Tibial nerve (tissue), 4 donors: Measurements from ENCODE around the gene PLEKHF1.

ENCODE experiments used
- CTCF ChIP-seq, 5 experiments: fragments of 200-600 bp in 3 of 5; fragments of 450-650 bp in 2 of 5; sonication (generic) in 3 of 5; IDR thresholded peaks; one replicate each; pipeline ENCODE4 v1.5.1; 2016 to 2019; ENCODE audit warnings: antibody characterized with exemption in 5 of 5, mild to moderate bottlenecking in 3 of 5, moderate library complexity in 2 of 5
- EP300 ChIP-seq, 2 donors: sonication (generic); formaldehyde crosslinking; IDR thresholded peaks; one replicate each; pipeline ENCODE4 v1.6.1; 2017; ENCODE audit warnings: antibody characterized with exemption in 2 of 2, mild to moderate bottlenecking in 1 of 2
- POLR2A ChIP-seq, 2 donors: fragments of 450-650 bp; IDR thresholded peaks; one replicate each; pipeline ENCODE4 v1.6.1; 2017; ENCODE audit warnings: antibody characterized with exemption in 2 of 2, mild to moderate bottlenecking in 2 of 2, moderate library complexity in 2 of 2

GRCh38 chr19:29694669-29695627, 29.7 kb downstream of the PLEKHF1 start:
- TF ChIP-seq CTCF (IDR thresholded peaks at IDR 0.05) (peak; percentile 88 to 94 (median 92)), POLR2A (IDR thresholded peaks at IDR 0.05) (no peak), EP300 (IDR thresholded peaks at IDR 0.05) (peak in 1 of 2 donors; percentile 65)
